Tibial artery (tissue), 4 donors: ENCODE data around the gene CRB3.
"Not testable (repeated sequence)": the region's sequence is repeated elsewhere in the genome, so short reads cannot be mapped to it uniquely, and the experiment has no call there.

Experiments
- DNase-seq, 2 donors: peaks; one replicate each; pipeline ENCODE4 v3.0.0-alpha.2; 2019
- H3K27ac ChIP-seq, 2 donors: fragments of 200-600 bp; sonication (generic) in 1 of 2; 1 replicate in 1 of 2; 2 replicates in 1 of 2; pipeline ENCODE4 v1.5.1; 2018 to 2019; ENCODE audit warnings: mild to moderate bottlenecking in 1 of 2
- H3K27me3 ChIP-seq, 2 donors: fragments of 200-600 bp; sonication (generic) in 1 of 2; one replicate each; pipeline versions ENCODE4 v1.5.1 to v1.6.0; 2016 to 2019
- H3K36me3 ChIP-seq, 3 donors: fragments of 200-600 bp; sonication (generic) in 2 of 3; one replicate each; pipeline ENCODE4 v1.5.1; 2016 to 2019; ENCODE audit warnings: mild to moderate bottlenecking in 2 of 3
- H3K4me1 ChIP-seq, 4 donors: fragments of 200-600 bp; sonication (generic) in 2 of 4; 1 replicate in 3 of 4; 2 replicates in 1 of 4; pipeline ENCODE4 v1.5.1; 2016 to 2019
- H3K4me3 ChIP-seq, 2 donors: fragments of 200-600 bp; sonication (generic) in 1 of 2; 1 replicate in 1 of 2; 2 replicates in 1 of 2; pipeline ENCODE4 v1.5.1; 2018 to 2019; ENCODE audit warnings: mild to moderate bottlenecking in 2 of 2
- H3K9me3 ChIP-seq, 3 donors: fragments of 200-600 bp; sonication (generic) in 1 of 3; one replicate each; pipeline ENCODE4 v1.5.1; 2016 to 2019
- intact Hi-C: fragments of 100-400 bp; cut with DNase I; formaldehyde crosslinking; loops from one replicate; pipeline ENCODE4 v1.15.0; 2023; ENCODE audit warnings: low total_unique reads
- TF ChIP-seq, protein P1 (sequence below), 2 experiments: fragments of 200-600 bp in 1 of 2; fragments of 450-650 bp in 1 of 2; IDR thresholded peaks; one replicate each; pipeline ENCODE4 v1.5.1; 2017 to 2019; ENCODE audit warnings: antibody characterized with exemption in 2 of 2, mild to moderate bottlenecking in 1 of 2, moderate library complexity in 1 of 2

Gene CRB3

DNA sequence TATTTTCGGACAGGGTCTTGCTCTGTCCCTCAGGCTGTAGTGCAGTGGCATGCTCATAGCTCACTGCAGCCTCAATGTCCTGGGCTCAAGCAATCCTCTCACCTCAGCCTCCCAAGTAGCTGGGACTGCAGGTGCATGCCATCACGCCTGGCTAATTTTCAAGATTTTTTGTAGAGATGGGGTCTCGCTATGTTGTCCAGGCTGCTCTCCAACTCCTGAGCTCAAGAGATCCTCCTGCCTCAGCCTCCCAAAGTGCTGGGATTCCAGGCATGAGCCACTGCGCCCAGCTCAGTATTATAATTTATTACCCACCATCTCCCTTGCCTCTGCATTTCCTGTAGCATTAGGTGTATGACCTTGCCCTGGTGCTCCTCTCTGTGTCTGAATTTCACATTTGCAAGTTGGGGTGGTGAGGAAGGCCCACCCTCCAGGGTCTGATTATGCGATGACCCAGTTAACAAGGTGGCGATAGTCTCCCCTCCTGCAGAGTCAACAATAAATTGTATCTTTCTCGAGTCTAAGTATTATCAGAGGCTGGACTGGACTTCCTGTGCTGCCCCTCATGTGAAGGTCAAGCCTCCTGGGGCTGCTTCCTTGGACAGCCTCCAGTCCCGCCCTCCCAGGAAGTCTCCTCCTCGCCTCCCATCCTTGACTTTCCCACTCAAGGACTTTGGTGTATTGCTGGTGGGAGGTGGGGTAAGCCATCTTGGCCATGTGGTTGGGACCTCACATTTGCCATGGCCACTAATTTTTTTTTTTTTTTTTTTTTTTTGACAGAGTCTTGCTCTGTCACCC is 39.5 kb downstream of the CRB3 start:
- Histone ChIP-seq H3K4me1 (peaks cover 0 to 14% (median 9%) of the 10 kb centered on the region in 4 donors), H3K4me3 (no peak overlapping the region), H3K36me3 (no peaks in the 10 kb centered on the region), H3K27me3 (peaks cover 0 to 61% of the 10 kb centered on the region in 2 donors), H3K27ac (no peak overlapping the region), H3K9me3 (no peaks in the 10 kb centered on the region)
- intact Hi-C loops = no loop called here
- DNase-seq = no peak
- TF ChIP-seq, protein P1, sequence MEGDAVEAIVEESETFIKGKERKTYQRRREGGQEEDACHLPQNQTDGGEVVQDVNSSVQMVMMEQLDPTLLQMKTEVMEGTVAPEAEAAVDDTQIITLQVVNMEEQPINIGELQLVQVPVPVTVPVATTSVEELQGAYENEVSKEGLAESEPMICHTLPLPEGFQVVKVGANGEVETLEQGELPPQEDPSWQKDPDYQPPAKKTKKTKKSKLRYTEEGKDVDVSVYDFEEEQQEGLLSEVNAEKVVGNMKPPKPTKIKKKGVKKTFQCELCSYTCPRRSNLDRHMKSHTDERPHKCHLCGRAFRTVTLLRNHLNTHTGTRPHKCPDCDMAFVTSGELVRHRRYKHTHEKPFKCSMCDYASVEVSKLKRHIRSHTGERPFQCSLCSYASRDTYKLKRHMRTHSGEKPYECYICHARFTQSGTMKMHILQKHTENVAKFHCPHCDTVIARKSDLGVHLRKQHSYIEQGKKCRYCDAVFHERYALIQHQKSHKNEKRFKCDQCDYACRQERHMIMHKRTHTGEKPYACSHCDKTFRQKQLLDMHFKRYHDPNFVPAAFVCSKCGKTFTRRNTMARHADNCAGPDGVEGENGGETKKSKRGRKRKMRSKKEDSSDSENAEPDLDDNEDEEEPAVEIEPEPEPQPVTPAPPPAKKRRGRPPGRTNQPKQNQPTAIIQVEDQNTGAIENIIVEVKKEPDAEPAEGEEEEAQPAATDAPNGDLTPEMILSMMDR (IDR thresholded peaks at IDR 0.05) = no peak

DNA sequence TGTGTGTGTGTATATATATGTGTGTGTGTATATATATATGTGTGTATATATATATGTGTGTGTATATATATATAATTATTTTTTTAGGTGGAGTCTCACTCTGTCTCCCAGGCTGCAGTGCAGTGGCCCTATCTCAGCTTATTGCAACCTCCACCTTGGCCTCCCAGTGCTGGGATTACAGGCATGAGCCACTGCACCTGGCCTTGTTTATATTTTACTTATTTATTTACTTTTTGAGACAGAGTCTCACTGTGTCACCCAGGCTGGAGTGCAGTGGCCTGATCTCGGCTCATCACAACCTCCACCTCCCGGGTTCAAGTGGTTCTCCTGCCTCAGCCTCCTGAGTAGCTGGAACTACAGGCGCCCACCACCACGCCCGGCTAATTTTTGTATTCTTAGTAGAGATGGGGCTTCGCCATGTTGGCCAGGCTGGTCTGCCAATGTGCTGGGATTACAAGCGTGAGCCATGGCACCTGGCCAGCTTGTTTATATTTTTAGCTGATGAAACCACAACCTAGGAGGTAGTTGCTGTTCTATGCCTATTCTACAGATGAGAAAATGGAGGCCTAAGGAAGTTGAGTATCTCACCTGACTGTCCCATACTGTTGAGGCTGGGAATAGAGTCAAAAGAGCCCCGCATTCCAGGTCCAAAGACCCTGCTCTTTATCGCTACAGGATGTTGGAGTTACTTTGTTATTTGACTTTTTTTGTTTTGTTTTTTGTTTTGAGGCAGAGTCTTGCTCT is 44.1 kb downstream of the CRB3 start:
- DNase-seq, H3K9me3 ChIP-seq, intact Hi-C loops: not testable (repeated sequence)

GRCh38 chr19:6509118-6509971 is 45.3 kb downstream of the CRB3 start:
- intact Hi-C loops = no loop called here
- peaks cover 0 to 21% of the 10 kb centered on the region in 2 donors for H3K27me3 ChIP-seq
- TF ChIP-seq, protein P1 (IDR thresholded peaks at IDR 0.05) = no peak
- DNase-seq = no peak
- H3K9me3 ChIP-seq = no peaks in the 10 kb centered on the region
- no peaks in the 10 kb centered on the region for H3K4me1 ChIP-seq
- H3K36me3 ChIP-seq = no peaks in the 10 kb centered on the region
- H3K4me3 ChIP-seq = no peak overlapping the region
- no peak overlapping the region for H3K27ac ChIP-seq

More for the DNA sequence above, 44.1 kb downstream of the CRB3 start:
- not testable (repeated sequence) for H3K4me1 ChIP-seq, H3K4me3 ChIP-seq, H3K27ac ChIP-seq, H3K36me3 ChIP-seq
- H3K27me3 ChIP-seq = peaks cover 0 to 32% of the 10 kb centered on the region in 2 donors

GRCh38 chr19:6510618-6511017 is 46.5 kb downstream of the CRB3 start:
- Histone ChIP-seq H3K36me3 (no peaks in the 10 kb centered on the region), H3K4me1 (no peaks in the 10 kb centered on the region), H3K9me3 (no peaks in the 10 kb centered on the region), H3K27me3 (peaks cover 0 to 23% of the 10 kb centered on the region in 2 donors), H3K4me3 (no peak overlapping the region), H3K27ac (no peak overlapping the region)
- TF ChIP-seq, protein P1 (IDR thresholded peaks at IDR 0.05) = no peak
- intact Hi-C loops = no loop called here
- DNase-seq = no peak

- DNase-seq = no peak
- Histone ChIP-seq H3K27ac (no peak overlapping the region), H3K27me3 (peaks cover 0 to 21% of the 10 kb centered on the region in 2 donors), H3K9me3 (no peaks in the 10 kb centered on the region), H3K4me3 (no peak overlapping the region), H3K36me3 (no peaks in the 10 kb centered on the region), H3K4me1 (peaks cover 0 to 14% (median 9%) of the 10 kb centered on the region in 4 donors)
- TF ChIP-seq, protein P1 (IDR thresholded peaks at IDR 0.05) = no peak
- intact Hi-C loops = no loop called here
These were observed 50.0 kb downstream of the CRB3 start for GRCh38 chr19:6514089-6514488.
